DND-41 (cell line): ENCODE measurements around the gene RPS13.
"Not testable (repeated sequence)": the region's sequence is repeated elsewhere in the genome, so short reads cannot be mapped to it uniquely, and the experiment has no call there.

Experiments used
- ATAC-seq: fragments of 200-7000 bp; cut with Tn5 transposase; 3 replicates; pipeline ENCODE4 v1.9.1; 2021; ENCODE audit warnings: low read depth; ENCODE audit not compliant: insufficient read depth
- DNase-seq: peaks from one replicate; pipeline ENCODE4 v3.0.0-alpha.2; 2020
- H2AFZ ChIP-seq: 2 replicates; pipeline ENCODE4 v1.6.0; 2012; ENCODE audit warnings: low read depth, low read length
- H3K27ac ChIP-seq: 2 replicates; pipeline ENCODE4 v1.5.1; 2012; ENCODE audit warnings: low read length, inconsistent platforms
- H3K27me3 ChIP-seq: fragments of 200-600 bp; sonication (generic); 2 replicates; pipeline ENCODE4 v1.6.0; 2012; ENCODE audit warnings: low read length, mild to moderate bottlenecking, inconsistent platforms; ENCODE audit not compliant: insufficient read depth, poor library complexity
- H3K36me3 ChIP-seq: 2 replicates; pipeline ENCODE4 v1.5.1; 2012; ENCODE audit warnings: low read length, inconsistent platforms; ENCODE audit not compliant: insufficient read depth
- H3K4me1 ChIP-seq: 2 replicates; pipeline ENCODE4 v1.5.1; 2012; ENCODE audit warnings: mild to moderate bottlenecking, low read length; ENCODE audit not compliant: insufficient read depth
- H3K4me2 ChIP-seq: 2 replicates; pipeline ENCODE4 v1.6.0; 2012; ENCODE audit warnings: mild to moderate bottlenecking, moderate library complexity, low read length, inconsistent platforms; ENCODE audit not compliant: insufficient read depth
- H3K4me3 ChIP-seq, 2 experiments: fragments of 200-600 bp in 1 of 2; shearing (Covaris generic) in 1 of 2; 2 replicates each; pipeline ENCODE4 v1.5.1; 2012 to 2016; ENCODE audit warnings: inconsistent platforms in 2 of 2, low read length in 2 of 2, mild to moderate bottlenecking in 2 of 2, low read depth in 1 of 2, moderate library complexity in 1 of 2
- H3K79me2 ChIP-seq: 2 replicates; pipeline ENCODE4 v1.6.0; 2012; ENCODE audit warnings: low read length, inconsistent platforms; ENCODE audit not compliant: insufficient read depth
- H3K9ac ChIP-seq: 2 replicates; pipeline ENCODE4 v1.6.0; 2012; ENCODE audit warnings: low read depth, mild to moderate bottlenecking, inconsistent platforms, low read length, moderate library complexity
- H3K9me3 ChIP-seq: 2 replicates; pipeline ENCODE4 v1.5.1; 2012; ENCODE audit warnings: low read length, moderate library complexity, mild to moderate bottlenecking, inconsistent platforms; ENCODE audit not compliant: insufficient read depth, severe bottlenecking
- H4K20me1 ChIP-seq: 2 replicates; pipeline ENCODE4 v1.6.0; 2012; ENCODE audit warnings: low read length; ENCODE audit not compliant: insufficient read depth
- EZH2 ChIP-seq: IDR thresholded peaks from 3 replicates; pipeline ENCODE4 v1.6.1; 2012; ENCODE audit warnings: borderline replicate concordance, low read depth, mild to moderate bottlenecking, moderate library complexity, low read length, inconsistent platforms; ENCODE audit not compliant: severe bottlenecking
- TF ChIP-seq, protein P1 (sequence below): IDR thresholded peaks from 2 replicates; pipeline ENCODE4 v1.5.1; 2012; ENCODE audit warnings: borderline replicate concordance, low read length, moderate library complexity, mild to moderate bottlenecking; ENCODE audit not compliant: poor library complexity, severe bottlenecking; ENCODE audit errors: extremely low read depth

RPS13 gene

DNA sequence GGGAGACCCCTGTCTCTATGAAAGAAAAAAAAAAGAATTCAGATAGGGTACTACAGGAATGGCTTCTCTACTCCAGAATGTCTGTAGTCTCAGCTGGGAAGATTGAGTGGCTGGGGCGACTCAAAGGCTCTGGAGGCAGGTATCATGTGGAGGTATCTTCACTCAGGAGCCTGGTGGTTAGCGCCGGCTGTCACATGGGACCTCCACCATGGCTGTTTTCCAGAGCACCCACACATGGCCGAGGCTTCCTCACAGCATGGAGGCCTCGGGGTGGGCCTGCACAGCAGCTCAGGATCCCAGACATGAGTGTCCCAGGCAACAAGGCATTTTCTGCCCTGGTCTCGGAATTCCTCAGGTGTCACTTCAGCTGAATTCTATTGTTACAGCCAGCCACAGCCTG is 10.1 kb downstream of the RPS13 start:
- Histone ChIP-seq H2AFZ (no peak overlapping the region), H3K79me2 (no peaks in the 10 kb centered on the region), H3K36me3 (no peaks in the 10 kb centered on the region), H3K4me2 (no peak overlapping the region), H3K27ac (no peak overlapping the region), H3K9me3 (no peaks in the 10 kb centered on the region), H3K4me1 (no peaks in the 10 kb centered on the region), H3K4me3 (no peak overlapping the region), H3K27me3 (no peaks in the 10 kb centered on the region), H3K9ac (no peak overlapping the region), H4K20me1 (no peaks in the 10 kb centered on the region)
- DNase-seq (no peak), ATAC-seq (no peak)
- TF ChIP-seq, protein P1, sequence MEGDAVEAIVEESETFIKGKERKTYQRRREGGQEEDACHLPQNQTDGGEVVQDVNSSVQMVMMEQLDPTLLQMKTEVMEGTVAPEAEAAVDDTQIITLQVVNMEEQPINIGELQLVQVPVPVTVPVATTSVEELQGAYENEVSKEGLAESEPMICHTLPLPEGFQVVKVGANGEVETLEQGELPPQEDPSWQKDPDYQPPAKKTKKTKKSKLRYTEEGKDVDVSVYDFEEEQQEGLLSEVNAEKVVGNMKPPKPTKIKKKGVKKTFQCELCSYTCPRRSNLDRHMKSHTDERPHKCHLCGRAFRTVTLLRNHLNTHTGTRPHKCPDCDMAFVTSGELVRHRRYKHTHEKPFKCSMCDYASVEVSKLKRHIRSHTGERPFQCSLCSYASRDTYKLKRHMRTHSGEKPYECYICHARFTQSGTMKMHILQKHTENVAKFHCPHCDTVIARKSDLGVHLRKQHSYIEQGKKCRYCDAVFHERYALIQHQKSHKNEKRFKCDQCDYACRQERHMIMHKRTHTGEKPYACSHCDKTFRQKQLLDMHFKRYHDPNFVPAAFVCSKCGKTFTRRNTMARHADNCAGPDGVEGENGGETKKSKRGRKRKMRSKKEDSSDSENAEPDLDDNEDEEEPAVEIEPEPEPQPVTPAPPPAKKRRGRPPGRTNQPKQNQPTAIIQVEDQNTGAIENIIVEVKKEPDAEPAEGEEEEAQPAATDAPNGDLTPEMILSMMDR: no peak
- TF ChIP-seq EZH2: no peak

DNA sequence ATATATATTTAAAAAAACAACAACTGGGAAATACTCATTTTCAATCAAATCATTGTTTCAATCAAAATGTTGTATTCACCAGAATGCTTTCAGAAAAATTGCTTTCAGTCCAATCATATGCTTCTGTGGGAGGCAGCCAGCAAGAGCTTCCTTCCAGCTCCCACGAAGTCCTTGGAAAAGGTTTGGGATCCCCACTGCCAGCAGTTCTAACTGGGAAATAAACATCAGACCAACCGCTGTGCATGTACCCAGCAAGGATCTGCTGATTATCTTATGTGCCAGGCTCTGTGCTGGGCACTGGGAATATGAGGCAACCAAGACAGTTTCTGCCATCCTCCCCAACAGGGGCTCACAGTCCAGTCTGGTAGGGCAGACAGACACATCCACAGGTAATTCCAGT is 10.8 kb downstream of the RPS13 start:
- Histone ChIP-seq H3K9ac (no peak overlapping the region), H3K36me3 (no peaks in the 10 kb centered on the region), H4K20me1 (no peaks in the 10 kb centered on the region), H3K27ac (no peak overlapping the region), H3K79me2 (no peaks in the 10 kb centered on the region), H2AFZ (no peak overlapping the region), H3K4me2 (no peak overlapping the region), H3K4me3 (no peak overlapping the region), H3K4me1 (no peaks in the 10 kb centered on the region), H3K27me3 (no peaks in the 10 kb centered on the region), H3K9me3 (no peaks in the 10 kb centered on the region)
- TF ChIP-seq, protein P1: no peak
- no peak for TF ChIP-seq EZH2
- ATAC-seq: no peak
- DNase-seq: no peak

DNA sequence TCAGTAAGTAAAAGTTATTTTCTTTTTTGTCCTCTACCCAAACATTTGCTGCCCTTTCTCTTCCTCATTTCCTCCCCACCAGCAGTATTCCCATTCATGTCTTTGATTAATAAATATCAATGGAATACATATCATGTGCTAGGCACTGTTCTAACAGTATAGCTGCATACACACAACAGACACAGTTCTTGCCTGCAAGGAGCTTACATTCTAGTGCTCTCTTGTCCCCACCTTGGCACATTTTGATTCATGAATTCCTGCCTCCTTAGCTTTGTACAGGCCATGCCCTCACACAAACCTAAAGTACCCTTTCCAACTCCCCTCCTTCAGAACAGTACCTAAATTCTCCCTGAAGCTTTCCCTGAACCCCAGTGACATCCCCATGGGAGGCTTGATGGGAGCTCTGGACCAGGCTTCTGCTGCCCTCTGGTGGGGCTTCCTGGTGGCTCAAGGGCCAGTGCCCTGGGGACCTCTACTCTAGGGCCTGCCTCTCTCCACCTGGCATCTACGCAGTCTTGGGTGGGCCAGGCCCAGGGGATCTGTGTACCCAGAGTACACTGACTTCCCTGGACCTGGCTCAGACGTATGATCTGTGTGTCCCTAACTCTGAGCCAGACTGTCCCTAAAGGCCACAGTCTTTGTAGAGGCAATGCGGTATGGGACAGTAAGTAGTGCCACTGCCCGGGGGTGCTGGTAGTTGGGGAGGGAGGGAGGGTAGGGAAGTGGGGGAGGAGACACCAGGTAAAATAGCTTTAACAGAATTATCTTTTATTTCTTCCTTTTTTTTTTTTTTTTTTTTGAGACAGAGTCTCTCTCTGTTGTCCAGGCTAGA is 14.1 kb downstream of the RPS13 start:
- DNase-seq (peak; percentile 55), ATAC-seq (peak; percentile 93)
- Histone ChIP-seq H3K4me2 (no peak overlapping the region), H4K20me1 (no peaks in the 10 kb centered on the region), H3K4me3 (no peak overlapping the region), H3K27ac (no peak overlapping the region), H2AFZ (no peak overlapping the region), H3K9ac (no peak overlapping the region), H3K27me3 (no peaks in the 10 kb centered on the region), H3K79me2 (no peaks in the 10 kb centered on the region), H3K36me3 (no peaks in the 10 kb centered on the region), H3K4me1 (no peaks in the 10 kb centered on the region), H3K9me3 (no peaks in the 10 kb centered on the region)
- TF ChIP-seq, protein P1: peak; percentile 78
- no peak for TF ChIP-seq EZH2

DNA sequence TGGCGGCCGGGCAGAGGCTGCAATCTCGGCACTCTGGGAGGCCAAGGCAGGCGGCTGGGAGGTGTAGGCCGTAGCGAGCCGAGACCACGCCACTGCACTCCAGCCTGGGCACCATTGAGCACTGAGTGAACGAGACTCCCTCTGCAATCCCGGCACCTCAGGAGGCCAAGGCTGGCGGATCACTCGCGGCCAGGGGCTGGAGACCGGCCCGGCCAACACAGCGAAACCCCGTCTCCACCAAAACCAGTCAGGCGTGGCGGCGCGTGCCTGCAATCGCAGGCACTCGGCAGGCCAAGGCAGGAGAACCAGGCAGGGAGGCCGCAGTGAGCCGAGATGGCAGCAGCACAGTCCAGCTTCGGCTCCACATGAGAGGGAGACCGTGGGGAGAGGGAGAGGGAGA is 26.3 kb downstream of the RPS13 start:
- not testable (repeated sequence) for H3K27me3 ChIP-seq, H3K4me2 ChIP-seq

DNA sequence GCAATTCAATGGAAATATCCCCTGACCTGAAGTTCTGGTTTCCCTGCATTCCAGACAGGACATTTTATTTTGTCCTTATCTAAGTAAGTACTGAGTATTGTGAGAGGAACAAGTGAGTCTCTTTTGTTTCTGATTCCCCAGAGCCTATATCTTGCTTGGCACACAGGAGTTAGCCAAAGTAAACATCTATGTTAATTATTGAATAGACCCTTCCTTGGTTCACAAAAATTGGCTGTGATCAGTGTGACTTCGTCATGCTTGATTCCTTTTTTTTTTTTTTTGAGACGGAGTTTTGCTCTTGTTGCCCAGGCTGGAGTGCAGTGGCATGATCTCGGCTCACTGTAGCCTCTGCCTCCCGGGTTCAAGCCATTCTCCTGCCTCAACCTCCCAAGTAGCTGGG is 29.0 kb downstream of the RPS13 start:
- not testable (repeated sequence) for H3K36me3 ChIP-seq, H4K20me1 ChIP-seq, H2AFZ ChIP-seq, DNase-seq, H3K4me2 ChIP-seq, H3K79me2 ChIP-seq, H3K4me3 ChIP-seq, H3K27ac ChIP-seq, ATAC-seq, H3K9ac ChIP-seq, H3K27me3 ChIP-seq, H3K9me3 ChIP-seq, H3K4me1 ChIP-seq

More for the DNA sequence above, 26.3 kb downstream of the RPS13 start:
- H2AFZ ChIP-seq, H3K27ac ChIP-seq, H3K9ac ChIP-seq, ATAC-seq, H4K20me1 ChIP-seq, H3K9me3 ChIP-seq, DNase-seq, H3K36me3 ChIP-seq, H3K79me2 ChIP-seq, H3K4me1 ChIP-seq, H3K4me3 ChIP-seq: not testable (repeated sequence)
